RWPE2 (cell line): ENCODE data around the gene RNF213.
"Not testable (repeated sequence)": the region's sequence is repeated elsewhere in the genome, so short reads cannot be mapped to it uniquely, and the experiment has no call there.

Experiments used
- ATAC-seq: fragments of 200-7000 bp; cut with Tn5 transposase; 3 replicates; pipeline ENCODE4 v1.9.1; 2021; ENCODE audit warnings: low read depth
- DNase-seq: peaks from one replicate; pipeline ENCODE4 v3.0.0-alpha.2; 2020; ENCODE audit warnings: low spot score
- H3K27ac ChIP-seq: fragments of 450-650 bp; 2 replicates; pipeline ENCODE4 v1.5.1; 2017; ENCODE audit warnings: mild to moderate bottlenecking; ENCODE audit not compliant: poor library complexity, severe bottlenecking
- H3K27me3 ChIP-seq: fragments of 250-450 bp; sonication (Bioruptor Pico); 2 replicates; pipeline ENCODE4 v1.5.1; 2021; ENCODE audit warnings: mild to moderate bottlenecking, moderate library complexity; ENCODE audit not compliant: insufficient read depth, poor library complexity, severe bottlenecking
- H3K36me3 ChIP-seq: fragments of 250-450 bp; sonication (Bioruptor Pico); 2 replicates; pipeline ENCODE4 v1.5.1; 2020; ENCODE audit warnings: low read depth, mild to moderate bottlenecking, moderate library complexity
- H3K4me1 ChIP-seq: fragments of 250-450 bp; sonication (Bioruptor Pico); 2 replicates; pipeline ENCODE4 v1.5.1; 2021; ENCODE audit warnings: mild to moderate bottlenecking, moderate library complexity; ENCODE audit not compliant: insufficient read depth, poor library complexity, severe bottlenecking
- H3K4me3 ChIP-seq: fragments of 250-450 bp; sonication (Bioruptor Pico); 2 replicates; pipeline ENCODE4 v1.5.1; 2021; ENCODE audit warnings: mild to moderate bottlenecking, moderate library complexity; ENCODE audit not compliant: severe bottlenecking
- H3K9me3 ChIP-seq: fragments of 250-450 bp; sonication (Bioruptor Pico); 2 replicates; pipeline ENCODE4 v1.5.1; 2021; ENCODE audit warnings: mild to moderate bottlenecking, moderate library complexity; ENCODE audit not compliant: severe bottlenecking
- TF ChIP-seq, protein P1 (sequence below): fragments of 450-650 bp; IDR thresholded peaks from one replicate; pipeline ENCODE4 v1.5.1; 2017; ENCODE audit warnings: mild to moderate bottlenecking, moderate library complexity; ENCODE audit not compliant: poor library complexity, severe bottlenecking

Gene RNF213

GRCh38 chr17:80320496-80320895 lies 59.8 kb downstream of the RNF213 start:
- Histone ChIP-seq H3K27ac (no peak overlapping the region), H3K27me3 (no peaks in the 10 kb centered on the region), H3K4me1 (no peaks in the 10 kb centered on the region), H3K9me3 (no peaks in the 10 kb centered on the region), H3K4me3 (no peak overlapping the region), H3K36me3 (peaks cover 89% of the 10 kb centered on the region)
- DNase-seq, result no peak
- ATAC-seq, result no peak
- TF ChIP-seq, protein P1, sequence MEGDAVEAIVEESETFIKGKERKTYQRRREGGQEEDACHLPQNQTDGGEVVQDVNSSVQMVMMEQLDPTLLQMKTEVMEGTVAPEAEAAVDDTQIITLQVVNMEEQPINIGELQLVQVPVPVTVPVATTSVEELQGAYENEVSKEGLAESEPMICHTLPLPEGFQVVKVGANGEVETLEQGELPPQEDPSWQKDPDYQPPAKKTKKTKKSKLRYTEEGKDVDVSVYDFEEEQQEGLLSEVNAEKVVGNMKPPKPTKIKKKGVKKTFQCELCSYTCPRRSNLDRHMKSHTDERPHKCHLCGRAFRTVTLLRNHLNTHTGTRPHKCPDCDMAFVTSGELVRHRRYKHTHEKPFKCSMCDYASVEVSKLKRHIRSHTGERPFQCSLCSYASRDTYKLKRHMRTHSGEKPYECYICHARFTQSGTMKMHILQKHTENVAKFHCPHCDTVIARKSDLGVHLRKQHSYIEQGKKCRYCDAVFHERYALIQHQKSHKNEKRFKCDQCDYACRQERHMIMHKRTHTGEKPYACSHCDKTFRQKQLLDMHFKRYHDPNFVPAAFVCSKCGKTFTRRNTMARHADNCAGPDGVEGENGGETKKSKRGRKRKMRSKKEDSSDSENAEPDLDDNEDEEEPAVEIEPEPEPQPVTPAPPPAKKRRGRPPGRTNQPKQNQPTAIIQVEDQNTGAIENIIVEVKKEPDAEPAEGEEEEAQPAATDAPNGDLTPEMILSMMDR, result no peak

GRCh38 chr17:80322864-80323263 lies 62.2 kb downstream of the RNF213 start:
- H3K27me3 ChIP-seq, result no peaks in the 10 kb centered on the region
- H3K9me3 ChIP-seq, result no peaks in the 10 kb centered on the region
- TF ChIP-seq, protein P1, result no peak
- H3K4me1 ChIP-seq, result no peaks in the 10 kb centered on the region
- ATAC-seq (no peak), DNase-seq (no peak)
- H3K36me3 ChIP-seq, result peaks cover 93% of the 10 kb centered on the region
- H3K27ac ChIP-seq, result no peak overlapping the region
- no peak overlapping the region for H3K4me3 ChIP-seq

- no peak for ATAC-seq
- Histone ChIP-seq H3K36me3 (peaks cover 96% of the 10 kb centered on the region), H3K4me1 (no peaks in the 10 kb centered on the region), H3K27ac (no peak overlapping the region), H3K9me3 (no peaks in the 10 kb centered on the region), H3K4me3 (no peak overlapping the region), H3K27me3 (no peaks in the 10 kb centered on the region)
- no peak for DNase-seq
- TF ChIP-seq, protein P1, result no peak
These were observed 63.3 kb downstream of the RNF213 start for GRCh38 chr17:80323982-80324381.

- ATAC-seq (no peak), DNase-seq (no peak)
- no peaks in the 10 kb centered on the region for H3K27me3 ChIP-seq
- TF ChIP-seq, protein P1, result no peak
- H3K36me3 ChIP-seq, result peaks cover 96% of the 10 kb centered on the region
- no peak overlapping the region for H3K27ac ChIP-seq
- no peak overlapping the region for H3K4me3 ChIP-seq
- H3K9me3 ChIP-seq, result no peaks in the 10 kb centered on the region
- no peaks in the 10 kb centered on the region for H3K4me1 ChIP-seq
These were observed 66.9 kb downstream of the RNF213 start for GRCh38 chr17:80327518-80327917.

- H3K4me1 ChIP-seq, result no peaks in the 10 kb centered on the region
- H3K27me3 ChIP-seq, result no peaks in the 10 kb centered on the region
- no peaks in the 10 kb centered on the region for H3K9me3 ChIP-seq
- TF ChIP-seq, protein P1, result no peak
- no peak for ATAC-seq
- H3K27ac ChIP-seq, result no peak overlapping the region
- peaks cover 93% of the 10 kb centered on the region for H3K36me3 ChIP-seq
- no peak for DNase-seq
- no peak overlapping the region for H3K4me3 ChIP-seq
These were observed 68.2 kb downstream of the RNF213 start for GRCh38 chr17:80328634-80329380.

DNA sequence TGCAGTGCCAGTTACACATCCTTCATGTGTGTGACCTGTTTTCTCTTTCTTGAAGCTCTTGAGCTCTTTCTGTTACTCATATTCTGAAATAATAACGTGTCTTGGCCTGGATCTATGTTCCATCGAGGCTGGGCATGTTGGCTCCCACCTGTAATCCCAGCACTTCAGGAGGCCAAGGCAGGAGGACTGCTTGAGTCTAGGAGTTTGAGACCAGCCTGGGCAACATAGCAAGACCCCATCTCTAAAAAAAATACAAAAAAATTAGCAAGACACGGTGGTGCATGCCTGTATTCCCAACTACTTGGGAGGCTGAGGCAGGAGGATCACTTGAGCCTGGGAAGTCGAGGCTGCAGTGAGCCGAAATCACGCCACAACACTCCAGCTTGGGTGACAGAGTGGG lies 68.8 kb downstream of the RNF213 start:
- H3K4me1 ChIP-seq, H3K27me3 ChIP-seq: not testable (repeated sequence)
- H3K36me3 ChIP-seq, result peaks cover 92% of the 10 kb centered on the region

More for the DNA sequence above, 68.8 kb downstream of the RNF213 start:
- H3K4me3 ChIP-seq, ATAC-seq, H3K27ac ChIP-seq, DNase-seq, H3K9me3 ChIP-seq: not testable (repeated sequence)
